Uterus (tissue), 4 donors: ENCODE data around the gene PRDM11. TPM values are rescaled to one million over a fixed set of nuclear protein-coding genes. Genes with fewer than 3 reads are reported as not detected.

Source experiments
- DNase-seq, 2 donors: peaks; one replicate each; pipeline ENCODE4 v3.0.0-alpha.2; 2019 to 2020
- H3K27ac ChIP-seq, 2 donors: fragments of 200-600 bp; sonication (generic); 1 replicate in 1 of 2; 2 replicates in 1 of 2; pipeline ENCODE4 v1.5.1; 2016 to 2018
- H3K27me3 ChIP-seq, 2 donors: fragments of 200-600 bp; sonication (generic); one replicate each; pipeline ENCODE4 v1.5.1; 2018 to 2019; ENCODE audit warnings: control low read depth in 1 of 2
- H3K36me3 ChIP-seq, 2 donors: fragments of 200-600 bp; sonication (generic); one replicate each; pipeline ENCODE4 v1.5.1; 2019; ENCODE audit warnings: control low read depth in 1 of 2
- H3K4me1 ChIP-seq, 2 donors: fragments of 200-600 bp; sonication (generic); one replicate each; pipeline ENCODE4 v1.5.1; 2018 to 2019; ENCODE audit warnings: control low read depth in 1 of 2
- H3K4me3 ChIP-seq, 2 donors: fragments of 200-600 bp; sonication (generic); 1 replicate in 1 of 2; 2 replicates in 1 of 2; pipeline ENCODE4 v1.5.1; 2018 to 2019; ENCODE audit warnings: mild to moderate bottlenecking in 1 of 2
- H3K9me3 ChIP-seq, 2 donors: fragments of 200-600 bp; sonication (generic); one replicate each; pipeline ENCODE4 v1.5.1; 2019; ENCODE audit warnings: control low read depth in 1 of 2
- POLR2A ChIP-seq, 2 donors: fragments of 450-650 bp; IDR thresholded peaks; one replicate each; pipeline ENCODE4 v1.6.1; 2016; ENCODE audit warnings: antibody characterized with exemption in 2 of 2, mild to moderate bottlenecking in 1 of 2, moderate library complexity in 1 of 2
- intact Hi-C: fragments of 100-400 bp; cut with DNase I; formaldehyde crosslinking; loops from one replicate; pipeline ENCODE4 v1.15.1; 2023; ENCODE audit warnings: low total_unique reads
- total RNA-seq, 4 donors: library from RNA; depleted of rRNA in 3 of 4; stranded (reverse); fragments of >200 nt in 3 of 4; gene quantifications; one replicate each; pipeline versions ENCODE4 v1.1.0 to v1.2.4, GENCODE V29; 2014 to 2023
- TF ChIP-seq, protein P1 (sequence below), 4 experiments: fragments of 200-600 bp in 2 of 4; fragments of 450-650 bp in 2 of 4; sonication (generic) in 2 of 4; IDR thresholded peaks; one replicate each; pipeline ENCODE4 v1.5.1; 2016 to 2019; ENCODE audit warnings: antibody characterized with exemption in 4 of 4, mild to moderate bottlenecking in 2 of 4, moderate library complexity in 1 of 4
- donor health status: DM: yes; HTN: yes; CAD: no.

The PRDM11 gene
- total RNA-seq, 4 donors from 2014 or later = 7.4 to 318 (median 58.5) TPM

DNA sequence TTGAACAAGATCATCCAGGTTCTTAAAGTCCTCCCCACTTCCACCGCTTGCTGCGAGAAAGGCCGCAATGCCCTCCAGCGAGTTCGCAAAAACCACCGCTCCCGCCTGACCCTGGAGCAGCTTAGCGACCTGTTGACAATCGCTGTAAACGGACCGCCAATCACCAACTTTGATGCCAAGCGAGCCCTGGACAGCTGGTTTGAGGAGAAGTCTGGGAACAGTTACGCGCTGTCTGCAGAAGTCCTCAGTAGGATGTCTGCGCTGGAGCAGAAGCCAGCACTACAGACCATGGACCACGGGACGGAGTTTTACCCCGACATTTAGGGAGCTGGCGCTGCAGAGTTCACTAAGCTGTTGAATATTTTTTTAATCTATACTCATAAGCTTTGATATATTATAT, 81.4 kb downstream of the PRDM11 start:
- H3K36me3 ChIP-seq = no peaks in the 10 kb centered on the region
- no peak for DNase-seq
- TF ChIP-seq POLR2A (IDR thresholded peaks at IDR 0.05) = no peak
- TF ChIP-seq, protein P1, sequence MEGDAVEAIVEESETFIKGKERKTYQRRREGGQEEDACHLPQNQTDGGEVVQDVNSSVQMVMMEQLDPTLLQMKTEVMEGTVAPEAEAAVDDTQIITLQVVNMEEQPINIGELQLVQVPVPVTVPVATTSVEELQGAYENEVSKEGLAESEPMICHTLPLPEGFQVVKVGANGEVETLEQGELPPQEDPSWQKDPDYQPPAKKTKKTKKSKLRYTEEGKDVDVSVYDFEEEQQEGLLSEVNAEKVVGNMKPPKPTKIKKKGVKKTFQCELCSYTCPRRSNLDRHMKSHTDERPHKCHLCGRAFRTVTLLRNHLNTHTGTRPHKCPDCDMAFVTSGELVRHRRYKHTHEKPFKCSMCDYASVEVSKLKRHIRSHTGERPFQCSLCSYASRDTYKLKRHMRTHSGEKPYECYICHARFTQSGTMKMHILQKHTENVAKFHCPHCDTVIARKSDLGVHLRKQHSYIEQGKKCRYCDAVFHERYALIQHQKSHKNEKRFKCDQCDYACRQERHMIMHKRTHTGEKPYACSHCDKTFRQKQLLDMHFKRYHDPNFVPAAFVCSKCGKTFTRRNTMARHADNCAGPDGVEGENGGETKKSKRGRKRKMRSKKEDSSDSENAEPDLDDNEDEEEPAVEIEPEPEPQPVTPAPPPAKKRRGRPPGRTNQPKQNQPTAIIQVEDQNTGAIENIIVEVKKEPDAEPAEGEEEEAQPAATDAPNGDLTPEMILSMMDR (IDR thresholded peaks at IDR 0.05) = no peak
- intact Hi-C loops = loop anchor here (2.0 kb wide), 1 partner anchor 19 kb away; no protein-coding TSS in a partner anchor
- no peak overlapping the region for H3K27ac ChIP-seq
- no peaks in the 10 kb centered on the region for H3K27me3 ChIP-seq
- no peak overlapping the region for H3K4me3 ChIP-seq
- no peaks in the 10 kb centered on the region for H3K9me3 ChIP-seq
- no peaks in the 10 kb centered on the region for H3K4me1 ChIP-seq

DNA sequence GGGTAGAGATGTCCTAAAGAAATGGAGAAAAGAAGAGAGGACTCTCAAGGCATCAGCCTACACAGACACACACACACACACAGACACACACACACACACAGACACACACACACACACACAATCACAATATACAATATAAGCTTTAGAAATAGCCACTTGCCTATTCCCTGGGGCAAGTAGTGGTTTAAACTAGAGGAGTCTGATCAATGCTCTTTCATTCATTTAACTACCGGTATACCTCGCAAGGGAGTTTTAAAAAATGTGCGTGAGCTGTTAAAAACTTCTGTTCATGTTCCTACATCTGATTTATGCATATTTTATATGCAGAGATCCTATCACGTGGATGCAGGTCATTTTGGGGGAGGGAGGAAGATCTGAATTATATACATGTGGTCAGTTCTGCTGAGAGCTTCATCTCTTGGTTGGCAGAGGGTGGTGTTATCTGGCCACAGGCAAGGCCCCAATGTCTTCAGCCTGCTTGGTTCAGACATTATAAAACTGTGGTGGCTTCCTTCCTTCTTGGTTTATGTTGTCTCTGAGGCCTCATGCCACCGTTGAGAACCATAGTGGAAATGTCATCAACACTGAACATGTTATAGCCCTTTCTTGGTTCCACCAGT, 83.1 kb downstream of the PRDM11 start:
- no peak for TF ChIP-seq POLR2A (IDR thresholded peaks at IDR 0.05)
- TF ChIP-seq, protein P1 (IDR thresholded peaks at IDR 0.05) = no peak
- Histone ChIP-seq H3K4me1 (no peaks in the 10 kb centered on the region), H3K4me3 (no peak overlapping the region), H3K9me3 (no peaks in the 10 kb centered on the region), H3K27me3 (no peaks in the 10 kb centered on the region), H3K36me3 (no peaks in the 10 kb centered on the region), H3K27ac (no peak overlapping the region)
- intact Hi-C loops = loop anchor here (10.0 kb wide), 1 partner anchor 115 kb away; no protein-coding TSS in a partner anchor
- no peak for DNase-seq

DNA sequence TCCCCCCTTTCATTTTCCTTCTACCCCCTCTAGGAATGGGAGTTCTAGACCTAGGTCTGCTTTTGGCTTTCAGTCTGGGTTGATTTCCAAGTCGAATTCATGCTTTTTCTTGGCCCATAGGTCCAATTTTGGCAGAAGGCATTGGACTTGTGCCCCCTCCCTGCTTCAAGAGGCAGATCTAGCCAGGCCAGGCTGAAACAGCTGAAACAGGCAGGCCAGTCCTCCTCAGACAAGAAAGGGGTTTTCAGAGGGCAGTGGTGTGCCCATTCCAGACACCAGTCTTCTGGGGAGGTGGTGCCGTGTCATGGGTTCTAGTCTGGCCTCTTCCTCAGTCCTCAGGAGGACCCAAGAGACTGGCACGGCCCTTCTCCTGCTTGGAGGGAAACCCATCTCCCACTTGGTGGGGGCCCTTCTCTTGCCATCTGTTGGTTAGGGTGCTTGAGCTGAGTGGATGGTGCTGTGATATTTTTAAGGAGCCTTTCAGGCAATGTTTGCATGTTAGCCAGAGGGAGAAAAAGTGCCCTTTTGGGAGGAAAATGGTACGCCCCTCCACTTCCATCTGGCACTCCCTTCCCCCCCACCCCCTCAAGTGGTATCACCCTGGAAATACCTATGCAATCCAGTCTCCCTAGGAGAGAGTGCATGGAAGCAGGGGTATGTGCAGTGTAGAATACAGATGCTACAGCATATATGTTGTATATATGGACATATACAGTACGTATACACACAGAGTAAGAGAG, 86.1 kb downstream of the PRDM11 start:
- no peaks in the 10 kb centered on the region for H3K27me3 ChIP-seq
- no peaks in the 10 kb centered on the region for H3K36me3 ChIP-seq
- H3K9me3 ChIP-seq = no peaks in the 10 kb centered on the region
- no peak overlapping the region for H3K4me3 ChIP-seq
- no peaks in the 10 kb centered on the region for H3K4me1 ChIP-seq
- intact Hi-C loops = loop anchor here (10.0 kb wide), 1 partner anchor 118 kb away; no protein-coding TSS in a partner anchor
- DNase-seq = no peak
- no peak overlapping the region for H3K27ac ChIP-seq
- no peak for TF ChIP-seq POLR2A (IDR thresholded peaks at IDR 0.05)
- TF ChIP-seq, protein P1 (IDR thresholded peaks at IDR 0.05) = no peak

DNA sequence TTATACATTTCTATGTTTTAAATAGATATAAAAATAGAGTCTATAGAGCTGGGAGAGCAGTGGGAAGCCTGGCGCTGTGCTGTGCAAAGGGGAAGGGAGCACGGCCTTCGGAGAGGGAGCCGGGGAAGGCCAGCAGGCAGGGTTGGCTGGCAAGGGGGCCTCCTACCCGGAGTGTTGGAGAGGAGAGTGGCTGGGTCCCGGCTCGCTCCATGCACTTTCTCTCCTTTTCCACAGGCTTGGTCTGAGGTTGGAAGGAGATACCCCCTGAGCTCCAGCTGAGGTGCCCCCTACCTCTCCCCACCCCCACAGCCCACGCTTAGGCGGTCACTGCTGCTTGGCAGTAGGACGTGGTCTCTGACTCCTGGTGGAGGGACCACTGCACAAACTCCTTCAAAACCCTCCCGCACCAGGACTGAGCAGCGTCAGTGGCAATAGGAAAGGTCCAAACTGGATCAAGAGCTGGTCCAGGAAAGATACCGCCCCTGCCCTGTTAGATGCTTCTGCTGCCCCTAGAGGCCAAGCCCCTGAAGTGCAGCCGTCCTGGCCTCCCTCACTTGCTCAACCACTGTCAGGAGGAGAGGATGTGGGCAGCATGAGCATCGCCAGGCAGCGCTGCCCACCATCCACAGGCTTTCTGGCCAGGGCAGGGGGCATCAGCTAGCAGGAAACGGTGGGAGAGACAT, 86.8 kb downstream of the PRDM11 start:
- Histone ChIP-seq H3K27ac (no peak overlapping the region), H3K9me3 (no peaks in the 10 kb centered on the region), H3K27me3 (no peaks in the 10 kb centered on the region), H3K36me3 (no peaks in the 10 kb centered on the region), H3K4me1 (no peaks in the 10 kb centered on the region), H3K4me3 (no peak overlapping the region)
- peak; percentile 77 to 78 for DNase-seq
- TF ChIP-seq POLR2A (IDR thresholded peaks at IDR 0.05) = no peak
- TF ChIP-seq, protein P1 (IDR thresholded peaks at IDR 0.05) = peak; percentile 67 to 90 (median 76)
- intact Hi-C loops = loop anchor here (10.0 kb wide), 1 partner anchor 118 kb away; no protein-coding TSS in a partner anchor
